ENCODE data around the gene AKAP8L. TPM values are rescaled to one million over a fixed set of nuclear protein-coding genes. Genes with fewer than 3 reads are reported as not detected.

Gene AKAP8L
- total RNA-seq, 1 experiment from 2014 or later = 231 TPM

DNA sequence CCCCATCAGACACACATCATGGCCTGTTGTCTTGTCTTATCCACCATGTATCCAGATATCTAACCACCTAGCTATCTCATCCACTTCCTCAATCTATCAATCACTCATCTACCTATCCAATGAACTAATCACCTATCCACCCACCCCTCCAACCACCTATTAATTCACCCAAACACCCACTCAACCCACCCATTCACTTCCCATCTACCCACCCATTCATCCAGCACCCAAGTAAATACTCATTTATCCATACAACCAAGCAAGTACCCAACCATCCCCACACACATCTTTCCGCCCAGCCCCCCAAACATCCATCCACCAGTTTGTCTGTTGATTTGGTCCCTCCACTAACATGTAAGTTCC lies 31.7 kb upstream of the AKAP8L start:
- Mint-ChIP-seq H3K4me3 (peak overlapping the region; percentile 66), H3K36me3 (no peaks in the 10 kb centered on the region), H3K27me3 (ENCODE audit: low read depth) (peaks cover 50% of the 10 kb centered on the region), H3K4me1 (peaks cover 16% of the 10 kb centered on the region), H3K27ac (no peak overlapping the region), H3K9me3 (no peaks in the 10 kb centered on the region)
- CTCF ChIA-PET = interaction anchor here (3.4 kb wide), 1 partner anchor 31 kb away, joined by 33 read pairs; the partner anchor contains the start of gene AKAP8L
- TF ChIP-seq GRHL2 (CRISPR knock-in tag; IDR thresholded peaks at IDR 0.05; ENCODE audit: insufficient replicate concordance, severe bottlenecking) = no peak
- no peak for TF ChIP-seq JUN (CRISPR knock-in tag; IDR thresholded peaks at IDR 0.05)
- TF ChIP-seq, protein P1, sequence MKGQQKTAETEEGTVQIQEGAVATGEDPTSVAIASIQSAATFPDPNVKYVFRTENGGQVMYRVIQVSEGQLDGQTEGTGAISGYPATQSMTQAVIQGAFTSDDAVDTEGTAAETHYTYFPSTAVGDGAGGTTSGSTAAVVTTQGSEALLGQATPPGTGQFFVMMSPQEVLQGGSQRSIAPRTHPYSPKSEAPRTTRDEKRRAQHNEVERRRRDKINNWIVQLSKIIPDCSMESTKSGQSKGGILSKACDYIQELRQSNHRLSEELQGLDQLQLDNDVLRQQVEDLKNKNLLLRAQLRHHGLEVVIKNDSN (CRISPR knock-in tag; IDR thresholded peaks at IDR 0.05) = no peak
- TF ChIP-seq ZBTB21 (CRISPR knock-in tag; IDR thresholded peaks at IDR 0.05; ENCODE audit: borderline replicate concordance) = no peak
- no peak for TF ChIP-seq TEAD1 (CRISPR knock-in tag; IDR thresholded peaks at IDR 0.05)
- TF ChIP-seq JAZF1 (CRISPR knock-in tag; IDR thresholded peaks at IDR 0.05) = no peak
- no peak for TF ChIP-seq NR3C1 (CRISPR knock-in tag; conservative IDR thresholded peaks at IDR 0.05; ENCODE audit: low read depth)
- TF ChIP-seq, protein P2, sequence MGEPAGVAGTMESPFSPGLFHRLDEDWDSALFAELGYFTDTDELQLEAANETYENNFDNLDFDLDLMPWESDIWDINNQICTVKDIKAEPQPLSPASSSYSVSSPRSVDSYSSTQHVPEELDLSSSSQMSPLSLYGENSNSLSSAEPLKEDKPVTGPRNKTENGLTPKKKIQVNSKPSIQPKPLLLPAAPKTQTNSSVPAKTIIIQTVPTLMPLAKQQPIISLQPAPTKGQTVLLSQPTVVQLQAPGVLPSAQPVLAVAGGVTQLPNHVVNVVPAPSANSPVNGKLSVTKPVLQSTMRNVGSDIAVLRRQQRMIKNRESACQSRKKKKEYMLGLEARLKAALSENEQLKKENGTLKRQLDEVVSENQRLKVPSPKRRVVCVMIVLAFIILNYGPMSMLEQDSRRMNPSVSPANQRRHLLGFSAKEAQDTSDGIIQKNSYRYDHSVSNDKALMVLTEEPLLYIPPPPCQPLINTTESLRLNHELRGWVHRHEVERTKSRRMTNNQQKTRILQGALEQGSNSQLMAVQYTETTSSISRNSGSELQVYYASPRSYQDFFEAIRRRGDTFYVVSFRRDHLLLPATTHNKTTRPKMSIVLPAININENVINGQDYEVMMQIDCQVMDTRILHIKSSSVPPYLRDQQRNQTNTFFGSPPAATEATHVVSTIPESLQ (CRISPR knock-in tag; IDR thresholded peaks at IDR 0.05) = no peak
- TF ChIP-seq OVOL2 (CRISPR knock-in tag; IDR thresholded peaks at IDR 0.05; ENCODE audit: borderline replicate concordance) = no peak
- TF ChIP-seq ZNF671 (CRISPR knock-in tag; IDR thresholded peaks at IDR 0.05) = no peak
- TF ChIP-seq NR2C2 (CRISPR knock-in tag; IDR thresholded peaks at IDR 0.05) = no peak
- TF ChIP-seq NFE2L1 (CRISPR knock-in tag; IDR thresholded peaks at IDR 0.05) = no peak
- TF ChIP-seq TEAD4 (CRISPR knock-in tag; IDR thresholded peaks at IDR 0.05) = no peak
- TF ChIP-seq, protein P3, sequence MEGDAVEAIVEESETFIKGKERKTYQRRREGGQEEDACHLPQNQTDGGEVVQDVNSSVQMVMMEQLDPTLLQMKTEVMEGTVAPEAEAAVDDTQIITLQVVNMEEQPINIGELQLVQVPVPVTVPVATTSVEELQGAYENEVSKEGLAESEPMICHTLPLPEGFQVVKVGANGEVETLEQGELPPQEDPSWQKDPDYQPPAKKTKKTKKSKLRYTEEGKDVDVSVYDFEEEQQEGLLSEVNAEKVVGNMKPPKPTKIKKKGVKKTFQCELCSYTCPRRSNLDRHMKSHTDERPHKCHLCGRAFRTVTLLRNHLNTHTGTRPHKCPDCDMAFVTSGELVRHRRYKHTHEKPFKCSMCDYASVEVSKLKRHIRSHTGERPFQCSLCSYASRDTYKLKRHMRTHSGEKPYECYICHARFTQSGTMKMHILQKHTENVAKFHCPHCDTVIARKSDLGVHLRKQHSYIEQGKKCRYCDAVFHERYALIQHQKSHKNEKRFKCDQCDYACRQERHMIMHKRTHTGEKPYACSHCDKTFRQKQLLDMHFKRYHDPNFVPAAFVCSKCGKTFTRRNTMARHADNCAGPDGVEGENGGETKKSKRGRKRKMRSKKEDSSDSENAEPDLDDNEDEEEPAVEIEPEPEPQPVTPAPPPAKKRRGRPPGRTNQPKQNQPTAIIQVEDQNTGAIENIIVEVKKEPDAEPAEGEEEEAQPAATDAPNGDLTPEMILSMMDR (IDR thresholded peaks at IDR 0.05) = no peak
- TF ChIP-seq IRF2 (CRISPR knock-in tag; IDR thresholded peaks at IDR 0.05; ENCODE audit: borderline replicate concordance, low read depth) = no peak
- ATAC-seq = no peak
- POLR2A ChIA-PET = interaction anchor here (0.8 kb wide), 1 partner anchor 31 kb away, joined by 4 read pairs; the partner anchor contains the start of gene AKAP8L
- DNase-seq (ENCODE audit: low spot score) = no peak

DNA sequence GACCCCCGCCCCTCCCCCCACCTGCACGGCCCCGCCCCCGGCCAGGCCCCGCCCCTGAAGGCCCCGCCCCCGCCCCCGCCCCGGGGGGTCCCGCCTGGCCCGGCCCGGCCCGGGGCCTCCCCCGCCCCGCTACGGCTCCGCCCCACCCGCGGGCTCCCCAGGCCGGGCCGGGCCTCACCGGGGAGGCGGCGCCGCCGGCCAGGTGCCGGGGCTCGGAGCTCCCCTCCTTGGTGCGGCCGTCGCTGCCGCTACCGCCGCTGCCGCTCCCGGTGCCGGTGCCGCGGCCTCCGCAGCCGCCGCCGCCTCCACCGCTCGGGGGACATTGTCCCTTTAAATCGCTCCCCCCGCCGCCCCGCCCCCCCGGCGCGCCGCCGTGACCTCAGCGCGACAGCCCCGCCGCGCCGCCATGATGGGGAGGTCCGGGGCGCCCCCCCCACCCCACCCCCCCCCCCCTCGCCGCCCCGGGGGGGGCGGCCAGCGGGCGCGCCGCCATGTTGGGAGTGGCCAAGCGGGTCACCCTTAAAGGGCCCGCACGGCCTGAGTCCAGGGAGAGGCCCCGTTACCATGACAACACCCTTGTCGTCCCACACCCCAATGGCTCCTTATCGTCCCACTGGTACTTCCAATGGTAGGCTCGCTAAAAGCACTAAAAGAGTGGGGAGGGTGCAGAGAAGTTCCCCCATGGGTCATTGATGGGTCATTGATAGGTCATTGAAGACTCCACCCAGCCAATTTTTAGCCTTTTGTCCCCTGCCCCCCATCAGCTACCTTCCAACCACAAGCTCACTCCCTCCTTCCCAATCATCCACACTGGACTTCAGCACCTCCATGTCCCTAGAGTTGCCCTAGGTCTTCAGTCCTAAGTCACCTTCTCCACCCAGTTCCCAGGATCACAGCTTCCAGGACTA lies 31.1 kb upstream of the AKAP8L start, which contains the start of gene WIZ:
Gene WIZ (minus strand): TSS at position 337 of the 908 bp plus-strand sequence. CDS start 1,649 bp downstream, outside the sequence.
- peak; percentile 80 for DNase-seq (ENCODE audit: low spot score)
- POLR2A ChIA-PET = interaction anchor here (0.8 kb wide), 1 partner anchor 31 kb away, joined by 4 read pairs; the partner anchor contains the start of gene AKAP8L
- CTCF ChIA-PET = interaction anchor here (3.4 kb wide), 1 partner anchor 30 kb away, joined by 33 read pairs; the partner anchor contains the start of gene AKAP8L

More for the DNA sequence above, 31.1 kb upstream of the AKAP8L start, which contains the start of gene WIZ:
- TF ChIP-seq SP1 (CRISPR knock-in tag; conservative IDR thresholded peaks at IDR 0.05) (peak; percentile 74), ZNF423 (CRISPR knock-in tag; IDR thresholded peaks at IDR 0.05) (no peak)
- no peak within 1 kb of the TSS; the same call in 1 of the 2 replicates for H3K27ac Mint-ChIP-seq
- no peaks in the 10 kb centered on the region for H3K9me3 Mint-ChIP-seq
- 0 out of 2 replicates have a peak, but pooled peaks have one; percentile 0 for ATAC-seq
- peak within 1 kb of the TSS; percentile 75 for H3K4me3 Mint-ChIP-seq
- peaks cover 16% of the 10 kb centered on the region for H3K4me1 Mint-ChIP-seq
- H3K27me3 Mint-ChIP-seq (ENCODE audit: low read depth) = peaks cover 43% of the 10 kb centered on the region
- no peaks in the 10 kb centered on the region for H3K36me3 Mint-ChIP-seq
